ENCODE measurements around the gene MTG2. TPM values are rescaled to one million over a fixed set of nuclear protein-coding genes. Genes with fewer than 3 reads are reported as not detected.

The MTG2 gene
- total and polyA plus RNA-seq, 2 of the 8 experiments (the other 6 are each of a cell fraction or from before 2014, with no cell fraction given), result 14.4 to 22.8 TPM

DNA sequence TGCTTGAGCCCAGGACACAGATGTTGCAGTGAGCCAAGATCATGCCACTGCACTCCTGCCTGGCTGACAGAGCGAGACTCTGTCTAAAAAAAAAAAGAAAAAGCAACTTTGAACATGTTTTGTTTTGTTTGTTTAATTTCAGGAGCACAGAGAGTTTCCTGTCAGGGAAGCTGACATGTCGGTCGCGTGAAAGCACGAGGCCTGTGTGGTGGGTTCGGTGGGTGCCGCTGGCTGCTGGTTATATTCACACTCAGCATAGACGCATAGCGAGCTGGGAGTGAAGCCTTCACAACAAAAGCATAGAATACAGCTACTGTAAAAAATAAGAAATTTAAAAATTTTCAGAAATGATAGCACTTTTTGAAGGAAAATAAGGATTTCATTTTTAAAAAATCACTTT is 14.5 kb downstream of the MTG2 start (continued):
- TF ChIP-seq, protein P1, sequence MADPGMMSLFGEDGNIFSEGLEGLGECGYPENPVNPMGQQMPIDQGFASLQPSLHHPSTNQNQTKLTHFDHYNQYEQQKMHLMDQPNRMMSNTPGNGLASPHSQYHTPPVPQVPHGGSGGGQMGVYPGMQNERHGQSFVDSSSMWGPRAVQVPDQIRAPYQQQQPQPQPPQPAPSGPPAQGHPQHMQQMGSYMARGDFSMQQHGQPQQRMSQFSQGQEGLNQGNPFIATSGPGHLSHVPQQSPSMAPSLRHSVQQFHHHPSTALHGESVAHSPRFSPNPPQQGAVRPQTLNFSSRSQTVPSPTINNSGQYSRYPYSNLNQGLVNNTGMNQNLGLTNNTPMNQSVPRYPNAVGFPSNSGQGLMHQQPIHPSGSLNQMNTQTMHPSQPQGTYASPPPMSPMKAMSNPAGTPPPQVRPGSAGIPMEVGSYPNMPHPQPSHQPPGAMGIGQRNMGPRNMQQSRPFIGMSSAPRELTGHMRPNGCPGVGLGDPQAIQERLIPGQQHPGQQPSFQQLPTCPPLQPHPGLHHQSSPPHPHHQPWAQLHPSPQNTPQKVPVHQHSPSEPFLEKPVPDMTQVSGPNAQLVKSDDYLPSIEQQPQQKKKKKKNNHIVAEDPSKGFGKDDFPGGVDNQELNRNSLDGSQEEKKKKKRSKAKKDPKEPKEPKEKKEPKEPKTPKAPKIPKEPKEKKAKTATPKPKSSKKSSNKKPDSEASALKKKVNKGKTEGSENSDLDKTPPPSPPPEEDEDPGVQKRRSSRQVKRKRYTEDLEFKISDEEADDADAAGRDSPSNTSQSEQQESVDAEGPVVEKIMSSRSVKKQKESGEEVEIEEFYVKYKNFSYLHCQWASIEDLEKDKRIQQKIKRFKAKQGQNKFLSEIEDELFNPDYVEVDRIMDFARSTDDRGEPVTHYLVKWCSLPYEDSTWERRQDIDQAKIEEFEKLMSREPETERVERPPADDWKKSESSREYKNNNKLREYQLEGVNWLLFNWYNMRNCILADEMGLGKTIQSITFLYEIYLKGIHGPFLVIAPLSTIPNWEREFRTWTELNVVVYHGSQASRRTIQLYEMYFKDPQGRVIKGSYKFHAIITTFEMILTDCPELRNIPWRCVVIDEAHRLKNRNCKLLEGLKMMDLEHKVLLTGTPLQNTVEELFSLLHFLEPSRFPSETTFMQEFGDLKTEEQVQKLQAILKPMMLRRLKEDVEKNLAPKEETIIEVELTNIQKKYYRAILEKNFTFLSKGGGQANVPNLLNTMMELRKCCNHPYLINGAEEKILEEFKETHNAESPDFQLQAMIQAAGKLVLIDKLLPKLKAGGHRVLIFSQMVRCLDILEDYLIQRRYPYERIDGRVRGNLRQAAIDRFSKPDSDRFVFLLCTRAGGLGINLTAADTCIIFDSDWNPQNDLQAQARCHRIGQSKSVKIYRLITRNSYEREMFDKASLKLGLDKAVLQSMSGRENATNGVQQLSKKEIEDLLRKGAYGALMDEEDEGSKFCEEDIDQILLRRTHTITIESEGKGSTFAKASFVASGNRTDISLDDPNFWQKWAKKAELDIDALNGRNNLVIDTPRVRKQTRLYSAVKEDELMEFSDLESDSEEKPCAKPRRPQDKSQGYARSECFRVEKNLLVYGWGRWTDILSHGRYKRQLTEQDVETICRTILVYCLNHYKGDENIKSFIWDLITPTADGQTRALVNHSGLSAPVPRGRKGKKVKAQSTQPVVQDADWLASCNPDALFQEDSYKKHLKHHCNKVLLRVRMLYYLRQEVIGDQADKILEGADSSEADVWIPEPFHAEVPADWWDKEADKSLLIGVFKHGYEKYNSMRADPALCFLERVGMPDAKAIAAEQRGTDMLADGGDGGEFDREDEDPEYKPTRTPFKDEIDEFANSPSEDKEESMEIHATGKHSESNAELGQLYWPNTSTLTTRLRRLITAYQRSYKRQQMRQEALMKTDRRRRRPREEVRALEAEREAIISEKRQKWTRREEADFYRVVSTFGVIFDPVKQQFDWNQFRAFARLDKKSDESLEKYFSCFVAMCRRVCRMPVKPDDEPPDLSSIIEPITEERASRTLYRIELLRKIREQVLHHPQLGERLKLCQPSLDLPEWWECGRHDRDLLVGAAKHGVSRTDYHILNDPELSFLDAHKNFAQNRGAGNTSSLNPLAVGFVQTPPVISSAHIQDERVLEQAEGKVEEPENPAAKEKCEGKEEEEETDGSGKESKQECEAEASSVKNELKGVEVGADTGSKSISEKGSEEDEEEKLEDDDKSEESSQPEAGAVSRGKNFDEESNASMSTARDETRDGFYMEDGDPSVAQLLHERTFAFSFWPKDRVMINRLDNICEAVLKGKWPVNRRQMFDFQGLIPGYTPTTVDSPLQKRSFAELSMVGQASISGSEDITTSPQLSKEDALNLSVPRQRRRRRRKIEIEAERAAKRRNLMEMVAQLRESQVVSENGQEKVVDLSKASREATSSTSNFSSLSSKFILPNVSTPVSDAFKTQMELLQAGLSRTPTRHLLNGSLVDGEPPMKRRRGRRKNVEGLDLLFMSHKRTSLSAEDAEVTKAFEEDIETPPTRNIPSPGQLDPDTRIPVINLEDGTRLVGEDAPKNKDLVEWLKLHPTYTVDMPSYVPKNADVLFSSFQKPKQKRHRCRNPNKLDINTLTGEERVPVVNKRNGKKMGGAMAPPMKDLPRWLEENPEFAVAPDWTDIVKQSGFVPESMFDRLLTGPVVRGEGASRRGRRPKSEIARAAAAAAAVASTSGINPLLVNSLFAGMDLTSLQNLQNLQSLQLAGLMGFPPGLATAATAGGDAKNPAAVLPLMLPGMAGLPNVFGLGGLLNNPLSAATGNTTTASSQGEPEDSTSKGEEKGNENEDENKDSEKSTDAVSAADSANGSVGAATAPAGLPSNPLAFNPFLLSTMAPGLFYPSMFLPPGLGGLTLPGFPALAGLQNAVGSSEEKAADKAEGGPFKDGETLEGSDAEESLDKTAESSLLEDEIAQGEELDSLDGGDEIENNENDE (IDR thresholded peaks at IDR 0.05; ENCODE audit: insufficient replicate concordance, low read length), result no peak
- TF ChIP-seq, protein P2, sequence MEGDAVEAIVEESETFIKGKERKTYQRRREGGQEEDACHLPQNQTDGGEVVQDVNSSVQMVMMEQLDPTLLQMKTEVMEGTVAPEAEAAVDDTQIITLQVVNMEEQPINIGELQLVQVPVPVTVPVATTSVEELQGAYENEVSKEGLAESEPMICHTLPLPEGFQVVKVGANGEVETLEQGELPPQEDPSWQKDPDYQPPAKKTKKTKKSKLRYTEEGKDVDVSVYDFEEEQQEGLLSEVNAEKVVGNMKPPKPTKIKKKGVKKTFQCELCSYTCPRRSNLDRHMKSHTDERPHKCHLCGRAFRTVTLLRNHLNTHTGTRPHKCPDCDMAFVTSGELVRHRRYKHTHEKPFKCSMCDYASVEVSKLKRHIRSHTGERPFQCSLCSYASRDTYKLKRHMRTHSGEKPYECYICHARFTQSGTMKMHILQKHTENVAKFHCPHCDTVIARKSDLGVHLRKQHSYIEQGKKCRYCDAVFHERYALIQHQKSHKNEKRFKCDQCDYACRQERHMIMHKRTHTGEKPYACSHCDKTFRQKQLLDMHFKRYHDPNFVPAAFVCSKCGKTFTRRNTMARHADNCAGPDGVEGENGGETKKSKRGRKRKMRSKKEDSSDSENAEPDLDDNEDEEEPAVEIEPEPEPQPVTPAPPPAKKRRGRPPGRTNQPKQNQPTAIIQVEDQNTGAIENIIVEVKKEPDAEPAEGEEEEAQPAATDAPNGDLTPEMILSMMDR (IDR thresholded peaks at IDR 0.05; ENCODE audit: control extremely low read depth in 1 of 3, insufficient read depth in 1 of 3, low read depth in 1 of 3, low read length in 3 of 3), result no peak
- TF ChIP-seq KDM4A (IDR thresholded peaks at IDR 0.05; ENCODE audit: low read depth, low read length, severe bottlenecking), result no peak
- TF ChIP-seq, protein P3, sequence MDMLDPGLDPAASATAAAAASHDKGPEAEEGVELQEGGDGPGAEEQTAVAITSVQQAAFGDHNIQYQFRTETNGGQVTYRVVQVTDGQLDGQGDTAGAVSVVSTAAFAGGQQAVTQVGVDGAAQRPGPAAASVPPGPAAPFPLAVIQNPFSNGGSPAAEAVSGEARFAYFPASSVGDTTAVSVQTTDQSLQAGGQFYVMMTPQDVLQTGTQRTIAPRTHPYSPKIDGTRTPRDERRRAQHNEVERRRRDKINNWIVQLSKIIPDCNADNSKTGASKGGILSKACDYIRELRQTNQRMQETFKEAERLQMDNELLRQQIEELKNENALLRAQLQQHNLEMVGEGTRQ (IDR thresholded peaks at IDR 0.05; ENCODE audit: low read length), result no peak
- TF ChIP-seq GABPA (IDR thresholded peaks at IDR 0.05; ENCODE audit: borderline replicate concordance, insufficient read depth, low read length), result no peak
- TF ChIP-seq, protein P4, sequence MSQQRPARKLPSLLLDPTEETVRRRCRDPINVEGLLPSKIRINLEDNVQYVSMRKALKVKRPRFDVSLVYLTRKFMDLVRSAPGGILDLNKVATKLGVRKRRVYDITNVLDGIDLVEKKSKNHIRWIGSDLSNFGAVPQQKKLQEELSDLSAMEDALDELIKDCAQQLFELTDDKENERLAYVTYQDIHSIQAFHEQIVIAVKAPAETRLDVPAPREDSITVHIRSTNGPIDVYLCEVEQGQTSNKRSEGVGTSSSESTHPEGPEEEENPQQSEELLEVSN (IDR thresholded peaks at IDR 0.05), result no peak
